GM18951 (cell line): ENCODE data around the gene INSRR.

Source experiments
- POLR2A ChIP-seq: IDR thresholded peaks from 4 replicates; pipeline ENCODE4 v1.6.1; 2011; ENCODE audit warnings: mild to moderate bottlenecking; ENCODE audit not compliant: insufficient read length, insufficient read depth; ENCODE audit errors: extremely low read depth
- in situ Hi-C: fragments of 300-500 bp; cut with MboI; formaldehyde crosslinking; loops from one replicate; pipeline ENCODE4 v1.12.0; 2022; ENCODE audit warnings: low sequenced_read_pairs, mixed read lengths, inconsistent platforms; ENCODE audit not compliant: unreplicated experiment

Gene INSRR

GRCh38 chr1:156887317-156887716, 28.4 kb upstream of the INSRR start:
- no peak for TF ChIP-seq POLR2A
- in situ Hi-C loops: no loop called here

- no peak for TF ChIP-seq POLR2A
- in situ Hi-C loops: no loop called here
These were observed 27.8 kb upstream of the INSRR start for GRCh38 chr1:156886583-156887281.

GRCh38 chr1:156885880-156886355, 27.0 kb upstream of the INSRR start:
- in situ Hi-C loops: no loop called here
- no peak for TF ChIP-seq POLR2A

- in situ Hi-C loops: no loop called here
These were observed 26.4 kb upstream of the INSRR start for GRCh38 chr1:156885314-156885713.

GRCh38 chr1:156884560-156885184, 25.8 kb upstream of the INSRR start:
- in situ Hi-C loops: no loop called here
- no peak for TF ChIP-seq POLR2A

More at GRCh38 chr1:156885314-156885713, 26.4 kb upstream of the INSRR start:
- TF ChIP-seq POLR2A: no peak

- in situ Hi-C loops: no loop called here
- no peak for TF ChIP-seq POLR2A
These were observed 25.0 kb upstream of the INSRR start for GRCh38 chr1:156883919-156884318.

GRCh38 chr1:156882543-156882942, 23.6 kb upstream of the INSRR start:
- in situ Hi-C loops: no loop called here
- TF ChIP-seq POLR2A: no peak

- in situ Hi-C loops: no loop called here
- TF ChIP-seq POLR2A: no peak
These were observed 22.7 kb upstream of the INSRR start for GRCh38 chr1:156881663-156882062.

GRCh38 chr1:156881101-156881500, 22.2 kb upstream of the INSRR start:
- in situ Hi-C loops: no loop called here
- no peak for TF ChIP-seq POLR2A

- in situ Hi-C loops: no loop called here
- TF ChIP-seq POLR2A: no peak
These were observed 21.6 kb upstream of the INSRR start for GRCh38 chr1:156880473-156880872.

- in situ Hi-C loops: no loop called here
- TF ChIP-seq POLR2A: no peak
These were observed 21.0 kb upstream of the INSRR start for GRCh38 chr1:156879876-156880275.

GRCh38 chr1:156877433-156878170, 18.7 kb upstream of the INSRR start:
- in situ Hi-C loops: no loop called here

GRCh38 chr1:156876281-156876680, 17.4 kb upstream of the INSRR start:
- TF ChIP-seq POLR2A: no peak
- in situ Hi-C loops: no loop called here

More at GRCh38 chr1:156877433-156878170, 18.7 kb upstream of the INSRR start:
- TF ChIP-seq POLR2A: no peak

- no peak for TF ChIP-seq POLR2A
- in situ Hi-C loops: no loop called here
These were observed 16.4 kb upstream of the INSRR start for GRCh38 chr1:156875341-156875615.
